Neural cell (in vitro differentiated cells): Measurements from ENCODE around the gene TEDC2. TPM values are rescaled to one million over a fixed set of nuclear protein-coding genes. Genes with fewer than 3 reads are reported as not detected.

Experiments used
- H2AFZ ChIP-seq: fragments of 200-600, 300-800 bp; sonication (generic), shearing (Covaris generic); 2 replicates; pipeline ENCODE4 v1.6.0; 2014; ENCODE audit warnings: low read depth, mild to moderate bottlenecking, antibody characterized with exemption, low read length, moderate library complexity
- H3F3A ChIP-seq: fragments of 200-600 bp; shearing (Covaris generic); 2 replicates; pipeline ENCODE4 v1.6.1; 2016; ENCODE audit warnings: mild to moderate bottlenecking, moderate library complexity, mixed read lengths, antibody characterized with exemption, low read length; ENCODE audit not compliant: insufficient read depth, poor library complexity, severe bottlenecking
- H3K27ac ChIP-seq: fragments of 200-600, 300-800 bp; sonication (generic), shearing (Covaris generic); 2 replicates; pipeline ENCODE4 v1.5.1; 2014; ENCODE audit warnings: mild to moderate bottlenecking, low read length, moderate library complexity
- H3K27me3 ChIP-seq: fragments of 300-800, 200-600 bp; sonication (generic), shearing (Covaris generic); 2 replicates; pipeline ENCODE4 v1.6.0; 2014; ENCODE audit warnings: mild to moderate bottlenecking, low read depth, low read length, moderate library complexity; ENCODE audit not compliant: insufficient read depth
- H3K36me3 ChIP-seq: fragments of 300-800, 200-600 bp; sonication (generic), shearing (Covaris generic); 2 replicates; pipeline ENCODE4 v1.5.1; 2014; ENCODE audit warnings: mild to moderate bottlenecking, antibody characterized with exemption, low read length, moderate library complexity; ENCODE audit not compliant: insufficient read depth
- H3K4me2 ChIP-seq: fragments of 300-800, 200-600 bp; sonication (generic), shearing (Covaris generic); 2 replicates; pipeline ENCODE4 v1.6.0; 2014; ENCODE audit warnings: mild to moderate bottlenecking, low read length
- H3K4me3 ChIP-seq: fragments of 300-800, 200-600 bp; sonication (generic), shearing (Covaris generic); 2 replicates; pipeline ENCODE4 v1.5.1; 2014; ENCODE audit warnings: mild to moderate bottlenecking, low read length, moderate library complexity
- H3K79me2 ChIP-seq: fragments of 200-600 bp; shearing (Covaris generic); replicated peaks from 2 replicates; pipeline ENCODE4 v1.6.0; 2014; ENCODE audit warnings: mild to moderate bottlenecking, low read length, moderate library complexity; ENCODE audit not compliant: insufficient read depth
- H3K9ac ChIP-seq: fragments of 300-800, 200-600 bp; sonication (generic), shearing (Covaris generic); 2 replicates; pipeline ENCODE4 v1.6.1; 2016; ENCODE audit warnings: mild to moderate bottlenecking, low read length, mixed read lengths
- H3K9me2 ChIP-seq: fragments of 200-600 bp; shearing (Covaris generic); 2 replicates; pipeline ENCODE4 v1.6.1; 2016; ENCODE audit warnings: mild to moderate bottlenecking, low read length, mixed read lengths; ENCODE audit not compliant: insufficient read depth
- H3K9me3 ChIP-seq: fragments of 200-600, 300-800 bp; sonication (generic), shearing (Covaris generic); 2 replicates; pipeline ENCODE4 v1.6.1; 2016; ENCODE audit warnings: mild to moderate bottlenecking, mixed run types, low read length, moderate library complexity, mixed read lengths
- H4K20me1 ChIP-seq: fragments of 200-600 bp; shearing (Covaris generic); 2 replicates; pipeline ENCODE4 v1.6.1; 2016; ENCODE audit warnings: mild to moderate bottlenecking, mixed run types; ENCODE audit not compliant: insufficient read depth
- CTCF ChIP-seq: fragments of 450-650 bp; IDR thresholded peaks from 2 replicates; pipeline ENCODE4 v1.5.1; 2014; ENCODE audit warnings: antibody characterized with exemption, mild to moderate bottlenecking, moderate library complexity; ENCODE audit not compliant: poor library complexity, severe bottlenecking
- EP300 ChIP-seq: fragments of 450-650 bp; conservative IDR thresholded peaks from 2 replicates; pipeline ENCODE4 v1.6.1; 2014; ENCODE audit warnings: antibody characterized with exemption, mild to moderate bottlenecking, moderate library complexity; ENCODE audit not compliant: poor library complexity, severe bottlenecking
- EZH2 ChIP-seq: fragments of 200-600, 300-800 bp; shearing (Covaris generic), sonication (generic); IDR thresholded peaks from 2 replicates; pipeline ENCODE4 v1.6.1; 2014; ENCODE audit warnings: antibody characterized with exemption, low read length, borderline replicate concordance, mild to moderate bottlenecking; ENCODE audit not compliant: insufficient read depth, poor library complexity, severe bottlenecking
- MXI1 ChIP-seq: fragments of 450-650 bp; conservative IDR thresholded peaks from 2 replicates; pipeline ENCODE4 v1.6.1; 2014; ENCODE audit warnings: antibody characterized with exemption, mild to moderate bottlenecking; ENCODE audit not compliant: poor library complexity, severe bottlenecking
- POLR2AphosphoS5 ChIP-seq: IDR thresholded peaks from 2 replicates; pipeline ENCODE4 v1.6.1; 2012
- RAD21 ChIP-seq: fragments of 450-650 bp; conservative IDR thresholded peaks from 2 replicates; pipeline ENCODE4 v1.6.1; 2014; ENCODE audit warnings: antibody characterized with exemption, mild to moderate bottlenecking, moderate library complexity
- SMC3 ChIP-seq: fragments of 450-650 bp; conservative IDR thresholded peaks from 2 replicates; pipeline ENCODE4 v1.6.1; 2014; ENCODE audit warnings: antibody characterized with exemption, mild to moderate bottlenecking, moderate library complexity; ENCODE audit not compliant: poor library complexity
- TAF1 ChIP-seq: IDR thresholded peaks from 2 replicates; pipeline ENCODE4 v1.6.1; 2012; ENCODE audit warnings: low read depth
- polyA plus RNA-seq: library from polyadenylated mRNA; depleted of rRNA; stranded (reverse); fragments of >200 nt; gene quantifications from 2 replicates; pipeline ENCODE4 v1.2.3, GENCODE V29; 2014
- TF ChIP-seq, protein P1 (sequence below): IDR thresholded peaks from 2 replicates; pipeline ENCODE4 v1.6.1; 2012; ENCODE audit warnings: borderline replicate concordance

The TEDC2 gene
- polyA plus RNA-seq, 1 donor from 2014 or later, result 31.5 TPM

- TF ChIP-seq MXI1 (no peak), EZH2 (no peak), SMC3 (no peak)
Measured at GRCh38 chr16:2470234-2470601, 10.3 kb downstream of the TEDC2 start (continued).

DNA sequence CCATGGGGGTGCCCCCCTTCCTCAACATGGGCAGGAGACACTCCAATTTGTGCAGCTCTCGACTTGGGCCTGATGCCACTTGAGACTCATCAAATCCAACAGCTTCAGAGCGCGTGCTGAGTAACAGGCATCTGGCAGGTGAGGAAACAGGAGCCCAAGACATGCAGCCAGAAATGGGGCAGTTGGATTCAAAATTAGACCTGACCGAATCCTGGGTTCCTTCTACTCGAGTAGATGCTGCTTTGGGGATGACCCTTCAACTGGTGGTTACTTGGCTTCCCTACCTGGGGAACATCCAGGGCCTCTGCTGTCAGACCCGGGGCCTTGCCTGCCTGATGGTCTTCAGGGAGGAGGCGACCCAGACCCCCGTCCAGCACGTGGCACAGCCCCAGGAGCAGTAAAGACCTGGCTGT is 10.7 kb downstream of the TEDC2 start:
- Histone ChIP-seq H3F3A (no peaks in the 10 kb centered on the region), H3K4me3 (peak overlapping the region; percentile 52), H3K9ac (peak overlapping the region; percentile 49), H3K36me3 (no peaks in the 10 kb centered on the region), H4K20me1 (no peaks in the 10 kb centered on the region), H3K79me2 (no peaks in the 10 kb centered on the region), H3K27me3 (peaks cover 6% of the 10 kb centered on the region), H2AFZ (no peak overlapping the region), H3K27ac (no peak overlapping the region), H3K9me2 (no peaks in the 10 kb centered on the region), H3K4me2 (no peak overlapping the region), H3K9me3 (no peaks in the 10 kb centered on the region)
- TF ChIP-seq SMC3 (no peak), CTCF (no peak), MXI1 (no peak), RAD21 (no peak), POLR2AphosphoS5 (no peak), TAF1 (no peak), EZH2 (no peak), EP300 (no peak)
- TF ChIP-seq, protein P1, sequence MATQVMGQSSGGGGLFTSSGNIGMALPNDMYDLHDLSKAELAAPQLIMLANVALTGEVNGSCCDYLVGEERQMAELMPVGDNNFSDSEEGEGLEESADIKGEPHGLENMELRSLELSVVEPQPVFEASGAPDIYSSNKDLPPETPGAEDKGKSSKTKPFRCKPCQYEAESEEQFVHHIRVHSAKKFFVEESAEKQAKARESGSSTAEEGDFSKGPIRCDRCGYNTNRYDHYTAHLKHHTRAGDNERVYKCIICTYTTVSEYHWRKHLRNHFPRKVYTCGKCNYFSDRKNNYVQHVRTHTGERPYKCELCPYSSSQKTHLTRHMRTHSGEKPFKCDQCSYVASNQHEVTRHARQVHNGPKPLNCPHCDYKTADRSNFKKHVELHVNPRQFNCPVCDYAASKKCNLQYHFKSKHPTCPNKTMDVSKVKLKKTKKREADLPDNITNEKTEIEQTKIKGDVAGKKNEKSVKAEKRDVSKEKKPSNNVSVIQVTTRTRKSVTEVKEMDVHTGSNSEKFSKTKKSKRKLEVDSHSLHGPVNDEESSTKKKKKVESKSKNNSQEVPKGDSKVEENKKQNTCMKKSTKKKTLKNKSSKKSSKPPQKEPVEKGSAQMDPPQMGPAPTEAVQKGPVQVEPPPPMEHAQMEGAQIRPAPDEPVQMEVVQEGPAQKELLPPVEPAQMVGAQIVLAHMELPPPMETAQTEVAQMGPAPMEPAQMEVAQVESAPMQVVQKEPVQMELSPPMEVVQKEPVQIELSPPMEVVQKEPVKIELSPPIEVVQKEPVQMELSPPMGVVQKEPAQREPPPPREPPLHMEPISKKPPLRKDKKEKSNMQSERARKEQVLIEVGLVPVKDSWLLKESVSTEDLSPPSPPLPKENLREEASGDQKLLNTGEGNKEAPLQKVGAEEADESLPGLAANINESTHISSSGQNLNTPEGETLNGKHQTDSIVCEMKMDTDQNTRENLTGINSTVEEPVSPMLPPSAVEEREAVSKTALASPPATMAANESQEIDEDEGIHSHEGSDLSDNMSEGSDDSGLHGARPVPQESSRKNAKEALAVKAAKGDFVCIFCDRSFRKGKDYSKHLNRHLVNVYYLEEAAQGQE, result no peak

- no peaks in the 10 kb centered on the region for H3K9me3 ChIP-seq
- H2AFZ ChIP-seq, result no peak within 1 kb of the TSS
- TF ChIP-seq RAD21 (no peak), EZH2 (no peak), MXI1 (no peak), SMC3 (no peak), POLR2AphosphoS5 (no peak), CTCF (no peak), EP300 (no peak), TAF1 (no peak)
- TF ChIP-seq, protein P1, result no peak
- H3K79me2 ChIP-seq, result no peaks in the 10 kb centered on the region
- H3K36me3 ChIP-seq, result no peaks in the 10 kb centered on the region
- peak within 1 kb of the TSS; percentile 49 for H3K9ac ChIP-seq
- no peaks in the 10 kb centered on the region for H3K9me2 ChIP-seq
- no peaks in the 10 kb centered on the region for H4K20me1 ChIP-seq
- no peak within 1 kb of the TSS for H3K27ac ChIP-seq
- peak within 1 kb of the TSS; percentile 52 for H3K4me3 ChIP-seq
- H3K4me2 ChIP-seq, result no peak within 1 kb of the TSS
- H3F3A ChIP-seq, result no peaks in the 10 kb centered on the region
- peaks cover 6% of the 10 kb centered on the region for H3K27me3 ChIP-seq
Measured at GRCh38 chr16:2471016-2471652, 11.2 kb downstream of the TEDC2 start, which contains the start of gene NTN3. TSS of gene NTN3 (plus strand) at chr16:2471297. CDS start at chr16:2471702, 405 bp downstream.
